HG03097 (cell line): ENCODE results near the gene TTC27.

Source experiments
- ATAC-seq: cut with Tn5 transposase; IDR thresholded peaks from one replicate; pipeline ENCODE4 v1.9.1; 2021; ENCODE audit not compliant: unreplicated experiment, low FRiP score

TTC27 gene

GRCh38 chr2:32666704-32667103 lies 38.9 kb downstream of the TTC27 start:
- ATAC-seq, result no peak

- no peak for ATAC-seq
These were observed 40.4 kb downstream of the TTC27 start for GRCh38 chr2:32668254-32668653.

- no peak for ATAC-seq
These were observed 44.2 kb downstream of the TTC27 start for GRCh38 chr2:32671885-32672533.

GRCh38 chr2:32678825-32679224 lies 51.0 kb downstream of the TTC27 start:
- no peak for ATAC-seq

- no peak for ATAC-seq
These were observed 53.1 kb downstream of the TTC27 start for GRCh38 chr2:32680942-32681341.

- no peak for ATAC-seq
These were observed 55.8 kb downstream of the TTC27 start for GRCh38 chr2:32683520-32684086.

- peak; percentile 81 for ATAC-seq
These were observed 60.7 kb downstream of the TTC27 start for GRCh38 chr2:32688541-32688940.

- no peak for ATAC-seq
These were observed 63.8 kb downstream of the TTC27 start for GRCh38 chr2:32691678-32692077.

- no peak for ATAC-seq
These were observed 68.6 kb downstream of the TTC27 start for GRCh38 chr2:32696439-32696838.

- no peak for ATAC-seq
These were observed 69.3 kb downstream of the TTC27 start for GRCh38 chr2:32697156-32697555.

- no peak for ATAC-seq
These were observed 71.3 kb downstream of the TTC27 start for GRCh38 chr2:32699151-32699550.

GRCh38 chr2:32701806-32702205 lies 74.0 kb downstream of the TTC27 start:
- no peak for ATAC-seq

- no peak for ATAC-seq
These were observed 74.6 kb downstream of the TTC27 start for GRCh38 chr2:32702303-32703064.

GRCh38 chr2:32706815-32707579 lies 79.1 kb downstream of the TTC27 start:
- no peak for ATAC-seq

- ATAC-seq, result no peak
These were observed 83.4 kb downstream of the TTC27 start for GRCh38 chr2:32711219-32711618.

- ATAC-seq, result no peak
These were observed 84.2 kb downstream of the TTC27 start for GRCh38 chr2:32711908-32712501.

GRCh38 chr2:32712870-32713269 lies 85.0 kb downstream of the TTC27 start:
- no peak for ATAC-seq

- ATAC-seq, result no peak
These were observed 86.7 kb downstream of the TTC27 start for GRCh38 chr2:32714521-32714920.

GRCh38 chr2:32715391-32715841 lies 87.6 kb downstream of the TTC27 start:
- peak; percentile 79 for ATAC-seq

GRCh38 chr2:32715981-32716380 lies 88.1 kb downstream of the TTC27 start:
- ATAC-seq, result no peak

GRCh38 chr2:32716598-32716997 lies 88.7 kb downstream of the TTC27 start:
- ATAC-seq, result no peak
